ENCODE data around the gene YIPF4. TPM values are rescaled to one million over a fixed set of nuclear protein-coding genes. Genes with fewer than 3 reads are reported as not detected.

Gene YIPF4
- total RNA-seq, result 10 to 100 TPM in 3 of 4 donors, 1 to 10 TPM in 1; 5.9 to 75.9 (median 26.4) TPM

- Histone ChIP-seq H3K4me3 (peak within 1 kb of the TSS; percentile 87 to 91), H3K4me1 (peaks cover 0 to 2% of the 10 kb centered on the region in 2 donors), H3K27ac (peak within 1 kb of the TSS; percentile 82 to 85), H3K36me3 (no peaks in the 10 kb centered on the region), H3K27me3 (no peaks in the 10 kb centered on the region), H3K9me3 (no peaks in the 10 kb centered on the region)
- intact Hi-C loops (cut with DNase I; ENCODE audit: low total_unique reads), result no loop called here
- peak; percentile 90 to 92 for DNase-seq
- TF ChIP-seq POLR2A (IDR thresholded peaks at IDR 0.05), result peak; percentile 20 to 49
- TF ChIP-seq, protein P1, sequence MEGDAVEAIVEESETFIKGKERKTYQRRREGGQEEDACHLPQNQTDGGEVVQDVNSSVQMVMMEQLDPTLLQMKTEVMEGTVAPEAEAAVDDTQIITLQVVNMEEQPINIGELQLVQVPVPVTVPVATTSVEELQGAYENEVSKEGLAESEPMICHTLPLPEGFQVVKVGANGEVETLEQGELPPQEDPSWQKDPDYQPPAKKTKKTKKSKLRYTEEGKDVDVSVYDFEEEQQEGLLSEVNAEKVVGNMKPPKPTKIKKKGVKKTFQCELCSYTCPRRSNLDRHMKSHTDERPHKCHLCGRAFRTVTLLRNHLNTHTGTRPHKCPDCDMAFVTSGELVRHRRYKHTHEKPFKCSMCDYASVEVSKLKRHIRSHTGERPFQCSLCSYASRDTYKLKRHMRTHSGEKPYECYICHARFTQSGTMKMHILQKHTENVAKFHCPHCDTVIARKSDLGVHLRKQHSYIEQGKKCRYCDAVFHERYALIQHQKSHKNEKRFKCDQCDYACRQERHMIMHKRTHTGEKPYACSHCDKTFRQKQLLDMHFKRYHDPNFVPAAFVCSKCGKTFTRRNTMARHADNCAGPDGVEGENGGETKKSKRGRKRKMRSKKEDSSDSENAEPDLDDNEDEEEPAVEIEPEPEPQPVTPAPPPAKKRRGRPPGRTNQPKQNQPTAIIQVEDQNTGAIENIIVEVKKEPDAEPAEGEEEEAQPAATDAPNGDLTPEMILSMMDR (IDR thresholded peaks at IDR 0.05), result no peak
Measured at GRCh38 chr2:32277674-32278477, at the start of gene YIPF4. Gene YIPF4, plus strand, starts transcription at chr2:32277904. Its CDS starts 252 bp downstream, at chr2:32278156.

DNA sequence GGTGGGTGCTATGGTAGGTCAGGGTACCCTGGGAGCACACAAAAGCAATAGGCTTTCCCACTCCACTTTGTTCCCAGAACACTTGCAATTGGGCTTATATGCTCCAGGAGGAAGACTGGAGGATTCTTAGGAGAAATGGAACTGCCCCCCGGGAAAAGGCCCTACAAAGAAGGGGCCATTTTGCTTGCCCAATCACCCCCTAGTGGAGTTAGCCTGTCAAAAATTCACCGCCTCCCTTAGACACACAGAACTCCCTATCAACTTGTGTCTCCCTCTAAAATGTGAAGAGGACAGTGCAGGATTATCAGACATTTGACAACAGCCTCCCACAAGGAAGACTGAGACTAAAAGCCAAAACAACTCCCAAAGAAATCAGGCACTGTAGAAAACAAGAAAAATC is 49.5 kb upstream of the YIPF4 start:
- Histone ChIP-seq H3K9me3 (no peaks in the 10 kb centered on the region), H3K27me3 (no peaks in the 10 kb centered on the region), H3K36me3 (no peaks in the 10 kb centered on the region), H3K4me3 (no peak overlapping the region), H3K27ac (no peak overlapping the region), H3K4me1 (no peaks in the 10 kb centered on the region)
- TF ChIP-seq POLR2A (IDR thresholded peaks at IDR 0.05), result no peak
- TF ChIP-seq, protein P1 (IDR thresholded peaks at IDR 0.05), result no peak
- intact Hi-C loops (cut with DNase I; ENCODE audit: low total_unique reads), result no loop called here
- DNase-seq, result no peak

DNA sequence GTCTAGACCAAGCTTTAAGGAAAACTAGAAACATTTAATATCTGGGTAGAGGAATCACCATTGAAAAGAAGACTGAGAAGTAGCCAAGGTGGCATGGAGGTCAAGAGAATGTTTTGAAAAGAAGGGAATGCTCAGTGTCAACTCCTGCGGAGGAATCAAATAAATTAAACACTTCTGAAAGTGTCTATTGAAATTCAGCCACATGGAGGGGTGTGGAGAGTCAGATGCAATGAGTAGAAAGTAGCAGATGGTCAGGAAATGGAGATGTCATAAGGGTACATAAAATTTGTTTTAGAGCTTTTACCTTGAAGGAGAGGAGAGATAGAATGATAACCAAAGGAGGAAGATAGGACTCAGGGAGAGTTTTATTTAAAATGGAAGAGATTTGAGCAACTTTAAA is 48.1 kb upstream of the YIPF4 start:
- H3K9me3 ChIP-seq, result no peaks in the 10 kb centered on the region
- H3K27ac ChIP-seq, result no peak overlapping the region
- no peaks in the 10 kb centered on the region for H3K27me3 ChIP-seq
- no peak overlapping the region for H3K4me3 ChIP-seq
- no peak for DNase-seq
- H3K36me3 ChIP-seq, result no peaks in the 10 kb centered on the region
- H3K4me1 ChIP-seq, result no peaks in the 10 kb centered on the region
- intact Hi-C loops (cut with DNase I; ENCODE audit: low total_unique reads), result no loop called here
- TF ChIP-seq, protein P1 (IDR thresholded peaks at IDR 0.05), result no peak
- TF ChIP-seq POLR2A (IDR thresholded peaks at IDR 0.05), result no peak

DNA sequence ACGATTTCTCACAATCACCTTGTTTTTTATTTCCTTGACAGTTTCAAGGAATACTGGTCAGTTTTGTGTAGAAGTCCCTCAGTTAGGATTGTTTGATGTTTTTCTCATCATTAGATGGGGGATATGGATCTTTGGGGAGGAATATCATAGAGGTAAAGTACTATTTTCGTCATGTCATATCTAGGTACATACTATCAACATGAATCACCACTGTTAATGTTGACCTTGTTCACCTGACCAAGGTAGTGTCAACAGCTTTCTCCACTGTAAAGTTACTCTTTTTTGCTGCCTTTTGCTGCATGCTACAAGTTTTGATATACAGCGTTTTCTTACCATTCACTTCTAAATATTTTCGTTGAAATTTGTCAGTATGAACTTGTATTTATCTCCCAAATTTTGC is 45.7 kb upstream of the YIPF4 start:
- intact Hi-C loops (cut with DNase I; ENCODE audit: low total_unique reads), result no loop called here
- Histone ChIP-seq H3K4me1 (no peaks in the 10 kb centered on the region), H3K27ac (no peak overlapping the region)

GRCh38 chr2:32235315-32235714 is 42.4 kb upstream of the YIPF4 start:
- TF ChIP-seq, protein P1 (IDR thresholded peaks at IDR 0.05), result no peak
- no peak for TF ChIP-seq POLR2A (IDR thresholded peaks at IDR 0.05)

More for the DNA sequence above, 45.7 kb upstream of the YIPF4 start:
- no peak overlapping the region for H3K4me3 ChIP-seq
- H3K9me3 ChIP-seq, result no peaks in the 10 kb centered on the region
- no peaks in the 10 kb centered on the region for H3K27me3 ChIP-seq
- TF ChIP-seq POLR2A (IDR thresholded peaks at IDR 0.05), result no peak
- TF ChIP-seq, protein P1 (IDR thresholded peaks at IDR 0.05), result no peak
- no peaks in the 10 kb centered on the region for H3K36me3 ChIP-seq
- DNase-seq, result no peak

More at GRCh38 chr2:32235315-32235714, 42.4 kb upstream of the YIPF4 start:
- intact Hi-C loops (cut with DNase I; ENCODE audit: low total_unique reads), result no loop called here
- DNase-seq, result no peak
- Histone ChIP-seq H3K27ac (no peak overlapping the region), H3K4me3 (no peak overlapping the region), H3K36me3 (no peaks in the 10 kb centered on the region), H3K9me3 (no peaks in the 10 kb centered on the region), H3K27me3 (no peaks in the 10 kb centered on the region), H3K4me1 (no peaks in the 10 kb centered on the region)

Measured in uterus (tissue), 4 donors.